IPS-15b (cell line): ENCODE results near the gene ANO4.

Experiments
- H3K27me3 ChIP-seq: one replicate; pipeline ENCODE4 v1.6.1; 2013; ENCODE audit warnings: low read length; ENCODE audit not compliant: control insufficient read depth, insufficient read depth
- H3K36me3 ChIP-seq: one replicate; pipeline ENCODE4 v1.6.1; 2013; ENCODE audit warnings: low read length; ENCODE audit not compliant: control insufficient read depth, insufficient read depth
- H3K4me1 ChIP-seq: one replicate; pipeline ENCODE4 v1.6.1; 2013; ENCODE audit warnings: mild to moderate bottlenecking, low read length; ENCODE audit not compliant: control insufficient read depth, insufficient read depth
- H3K4me3 ChIP-seq: one replicate; pipeline ENCODE4 v1.5.1; 2013; ENCODE audit warnings: low read depth, low read length
- H3K9ac ChIP-seq: one replicate; pipeline ENCODE4 v1.6.1; 2013; ENCODE audit warnings: low read depth, mild to moderate bottlenecking, low read length
- H3K9me3 ChIP-seq: one replicate; pipeline ENCODE4 v1.6.1; 2013; ENCODE audit warnings: mild to moderate bottlenecking, low read length; ENCODE audit not compliant: control insufficient read depth, insufficient read depth

Gene ANO4

DNA sequence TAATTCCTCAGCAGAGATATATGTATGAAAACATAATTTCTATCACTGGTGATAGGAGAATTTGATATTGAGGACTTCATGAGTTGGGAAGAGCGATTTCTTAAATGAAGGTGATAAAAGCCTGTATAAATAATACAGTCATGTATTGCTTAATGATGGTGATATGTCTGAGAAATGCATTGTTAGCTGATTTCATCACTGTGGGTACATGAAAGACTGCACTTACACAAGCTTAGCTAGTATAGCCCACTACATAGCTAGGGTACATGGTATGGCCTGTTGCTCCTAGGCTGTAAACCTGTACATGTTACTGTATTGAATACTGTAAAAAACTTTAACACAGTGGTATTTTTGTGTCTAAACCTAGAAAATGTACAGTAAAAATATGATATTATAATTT, 63.4 kb downstream of the ANO4 start:
- Histone ChIP-seq H3K27me3 (no peaks in the 10 kb centered on the region), H3K9me3 (no peaks in the 10 kb centered on the region), H3K9ac (no peak overlapping the region), H3K36me3 (no peaks in the 10 kb centered on the region), H3K4me1 (no peaks in the 10 kb centered on the region), H3K4me3 (no peak overlapping the region)

GRCh38 chr12:100858656-100859055, 64.1 kb downstream of the ANO4 start:
- Histone ChIP-seq H3K4me3 (no peak overlapping the region), H3K27me3 (no peaks in the 10 kb centered on the region), H3K9ac (no peak overlapping the region), H3K36me3 (no peaks in the 10 kb centered on the region), H3K4me1 (no peaks in the 10 kb centered on the region), H3K9me3 (no peaks in the 10 kb centered on the region)

DNA sequence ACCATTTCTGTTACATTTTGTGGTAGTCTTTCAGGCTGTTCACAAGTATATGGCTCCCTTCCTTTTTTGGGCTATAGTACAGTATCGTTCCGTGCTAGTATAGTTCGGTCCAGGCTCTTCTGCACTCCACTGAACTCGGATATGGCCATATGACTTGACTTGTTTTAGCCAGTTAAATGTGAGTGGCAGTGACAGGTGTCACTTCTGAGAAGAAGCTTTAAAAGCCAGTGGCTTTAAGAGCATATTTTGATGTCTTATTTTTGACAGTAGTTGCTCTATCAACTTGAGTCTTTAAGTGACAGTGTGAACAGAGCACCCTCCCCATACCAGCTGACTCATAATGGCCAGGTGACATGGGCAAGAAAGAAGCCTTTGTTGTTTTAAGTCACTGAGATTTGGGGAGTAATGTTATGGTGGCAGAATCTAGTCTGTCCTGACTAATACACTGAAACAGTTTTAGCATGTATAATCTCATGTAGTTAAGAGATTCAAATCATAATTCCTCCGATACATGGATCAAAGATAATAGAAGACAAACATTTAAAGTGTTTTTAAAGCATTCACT, 64.6 kb downstream of the ANO4 start:
- Histone ChIP-seq H3K9me3 (no peaks in the 10 kb centered on the region), H3K36me3 (no peaks in the 10 kb centered on the region), H3K4me1 (no peaks in the 10 kb centered on the region), H3K27me3 (no peaks in the 10 kb centered on the region), H3K9ac (no peak overlapping the region), H3K4me3 (no peak overlapping the region)

DNA sequence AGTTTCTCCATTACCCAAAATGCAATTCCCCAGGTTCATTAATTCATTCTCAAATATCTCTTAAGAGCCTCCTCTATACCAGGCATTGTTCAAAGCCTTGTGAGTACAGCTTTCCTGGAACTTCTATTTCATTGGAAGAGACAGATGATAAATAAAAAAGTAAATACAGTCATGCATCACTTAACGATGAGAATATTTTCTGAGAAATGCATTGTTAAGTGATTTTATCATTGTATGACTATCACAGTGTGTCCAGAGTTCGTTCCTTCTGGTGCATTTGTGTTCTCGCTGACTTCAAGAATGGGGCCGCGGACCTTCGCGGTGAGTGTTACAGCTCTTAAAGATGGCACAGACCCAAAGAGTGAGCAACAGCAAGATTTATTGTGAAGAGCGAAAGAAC, 66.0 kb downstream of the ANO4 start:
- H3K36me3 ChIP-seq: no peaks in the 10 kb centered on the region
- no peaks in the 10 kb centered on the region for H3K9me3 ChIP-seq
- H3K4me1 ChIP-seq: no peaks in the 10 kb centered on the region
- H3K9ac ChIP-seq: no peak overlapping the region
- H3K4me3 ChIP-seq: no peak overlapping the region
- no peaks in the 10 kb centered on the region for H3K27me3 ChIP-seq

DNA sequence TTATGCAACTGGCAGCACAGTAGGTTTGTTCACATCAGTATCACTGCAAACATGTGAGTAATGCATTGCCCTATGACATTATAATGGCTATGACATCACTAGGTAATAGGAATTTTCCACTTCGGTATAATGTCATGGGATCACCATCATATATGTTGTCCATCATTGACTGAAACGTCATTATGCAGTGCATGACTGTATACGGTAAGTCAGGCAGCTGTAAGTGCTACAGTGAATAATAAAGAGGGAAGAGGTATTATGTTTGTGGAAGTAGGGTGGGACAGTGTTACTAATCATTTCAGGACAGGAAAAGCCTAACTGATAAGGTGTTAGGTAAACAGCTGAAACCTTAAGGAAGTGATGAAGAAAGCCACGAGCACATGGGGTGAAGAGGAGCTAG, 68.1 kb downstream of the ANO4 start:
- no peak overlapping the region for H3K4me3 ChIP-seq

DNA sequence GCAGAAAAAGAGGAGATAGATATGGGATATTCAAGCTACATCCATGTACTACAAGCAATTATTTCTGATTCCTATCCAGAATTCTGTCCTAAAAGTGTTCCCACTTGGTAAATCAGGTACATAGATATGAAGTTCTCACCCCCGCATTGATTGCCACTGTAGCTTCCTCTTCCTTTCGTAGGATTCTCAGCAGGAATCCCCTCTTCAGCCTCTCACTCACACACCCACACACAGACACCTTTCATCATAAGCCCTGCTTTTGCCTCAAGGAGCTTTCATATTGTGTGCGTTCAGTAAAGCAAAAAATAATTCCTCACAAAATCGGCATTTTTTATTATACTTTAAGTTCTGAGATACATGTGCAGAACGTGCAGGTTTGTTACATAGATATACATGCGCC, 69.8 kb downstream of the ANO4 start:
- Histone ChIP-seq H3K36me3 (no peaks in the 10 kb centered on the region), H3K27me3 (no peaks in the 10 kb centered on the region), H3K9me3 (no peaks in the 10 kb centered on the region), H3K9ac (no peak overlapping the region), H3K4me3 (no peak overlapping the region), H3K4me1 (no peaks in the 10 kb centered on the region)

More for the DNA sequence above, 68.1 kb downstream of the ANO4 start:
- Histone ChIP-seq H3K36me3 (no peaks in the 10 kb centered on the region), H3K9me3 (no peaks in the 10 kb centered on the region), H3K4me1 (no peaks in the 10 kb centered on the region), H3K27me3 (no peaks in the 10 kb centered on the region), H3K9ac (no peak overlapping the region)

DNA sequence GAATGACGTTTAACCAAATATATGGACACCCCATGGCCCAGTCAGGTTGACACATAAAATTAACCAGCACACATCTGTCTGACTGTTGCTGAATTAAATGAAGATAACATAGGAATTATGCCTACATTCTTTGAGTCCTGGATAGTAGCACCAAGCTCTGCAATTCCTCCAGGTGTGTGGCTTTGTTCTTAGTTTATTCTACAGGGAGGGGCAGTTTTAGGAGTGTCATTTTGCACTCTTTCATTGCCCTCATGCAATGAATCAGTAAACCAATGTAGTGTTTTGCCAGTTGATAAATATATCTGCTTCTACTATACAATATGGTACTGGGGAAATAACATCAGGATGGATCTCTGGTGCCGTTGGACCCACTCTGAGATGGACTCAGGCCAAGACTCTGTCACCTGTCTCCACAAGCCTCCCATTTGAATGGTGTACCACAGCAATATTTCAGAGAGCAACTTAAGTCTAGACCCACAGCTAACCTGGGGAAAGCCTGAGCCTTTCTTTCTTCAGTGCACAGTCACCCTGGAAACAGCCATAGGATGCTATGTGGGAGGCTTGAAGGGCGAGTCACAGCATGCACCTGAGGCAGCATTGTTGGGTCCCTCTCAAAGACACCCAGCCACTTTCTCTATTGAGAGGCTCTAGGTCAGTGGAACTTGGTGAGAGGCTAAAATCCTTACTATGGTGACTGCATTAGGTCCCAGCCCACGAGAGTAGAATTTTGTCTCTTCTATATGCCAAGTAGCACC, 73.2 kb downstream of the ANO4 start:
- Histone ChIP-seq H3K36me3 (no peaks in the 10 kb centered on the region), H3K27me3 (no peaks in the 10 kb centered on the region), H3K4me3 (no peak overlapping the region), H3K4me1 (no peaks in the 10 kb centered on the region), H3K9ac (no peak overlapping the region), H3K9me3 (no peaks in the 10 kb centered on the region)

DNA sequence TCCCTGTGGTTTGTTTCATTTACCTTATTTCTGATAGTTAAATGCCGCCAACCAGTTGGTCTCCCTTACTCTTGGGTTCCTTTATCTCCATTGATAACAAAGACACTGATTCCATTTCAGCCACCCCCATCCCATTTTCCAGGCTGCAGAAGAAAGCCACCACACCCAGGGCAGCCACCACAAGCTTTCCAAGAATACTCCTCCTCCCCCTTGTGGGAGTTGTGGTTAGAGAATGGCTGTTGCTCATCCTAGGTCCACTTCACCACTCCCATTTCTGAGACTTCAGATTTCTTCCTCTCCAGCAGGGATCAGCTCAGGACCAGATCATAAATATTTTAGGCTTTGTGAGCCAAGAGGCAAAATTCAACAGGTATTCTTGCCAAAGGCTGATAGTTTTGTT, 73.9 kb downstream of the ANO4 start:
- H3K4me3 ChIP-seq: no peak overlapping the region
- H3K36me3 ChIP-seq: no peaks in the 10 kb centered on the region
- H3K9ac ChIP-seq: no peak overlapping the region
- H3K9me3 ChIP-seq: no peaks in the 10 kb centered on the region
- H3K27me3 ChIP-seq: no peaks in the 10 kb centered on the region
- H3K4me1 ChIP-seq: no peaks in the 10 kb centered on the region

DNA sequence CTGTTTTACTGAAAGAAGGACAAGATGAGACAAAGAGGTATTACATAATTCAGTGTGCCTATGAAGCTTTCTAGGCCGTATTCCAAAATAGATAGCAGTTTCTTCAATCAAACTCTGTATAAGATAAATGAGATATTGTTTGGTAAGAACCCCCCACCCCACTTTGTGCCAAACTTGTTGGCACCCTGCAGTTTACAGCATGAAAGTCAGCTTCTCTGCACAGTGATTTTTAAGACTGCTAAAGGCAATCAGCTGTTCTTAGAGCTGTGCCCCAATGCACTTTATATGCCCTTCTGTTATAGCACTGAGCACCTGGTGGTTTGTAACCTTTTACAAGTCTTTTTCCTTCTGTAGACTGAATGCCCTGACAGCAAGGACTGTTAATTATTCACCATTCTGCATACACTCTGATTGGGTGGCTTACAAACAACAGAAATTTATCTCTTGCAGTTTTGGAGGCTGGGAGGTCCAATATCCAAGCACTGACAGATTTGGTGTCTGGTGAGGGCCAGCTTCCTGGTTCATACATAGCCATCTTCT, 76.7 kb downstream of the ANO4 start:
- Histone ChIP-seq H3K9me3 (no peaks in the 10 kb centered on the region), H3K27me3 (no peaks in the 10 kb centered on the region), H3K36me3 (no peaks in the 10 kb centered on the region), H3K9ac (no peak overlapping the region), H3K4me1 (no peaks in the 10 kb centered on the region), H3K4me3 (no peak overlapping the region)

GRCh38 chr12:100875156-100875555, 80.6 kb downstream of the ANO4 start:
- H3K9ac ChIP-seq: no peak overlapping the region
- no peaks in the 10 kb centered on the region for H3K9me3 ChIP-seq
- no peak overlapping the region for H3K4me3 ChIP-seq
- no peaks in the 10 kb centered on the region for H3K36me3 ChIP-seq
- no peaks in the 10 kb centered on the region for H3K4me1 ChIP-seq
- no peaks in the 10 kb centered on the region for H3K27me3 ChIP-seq

DNA sequence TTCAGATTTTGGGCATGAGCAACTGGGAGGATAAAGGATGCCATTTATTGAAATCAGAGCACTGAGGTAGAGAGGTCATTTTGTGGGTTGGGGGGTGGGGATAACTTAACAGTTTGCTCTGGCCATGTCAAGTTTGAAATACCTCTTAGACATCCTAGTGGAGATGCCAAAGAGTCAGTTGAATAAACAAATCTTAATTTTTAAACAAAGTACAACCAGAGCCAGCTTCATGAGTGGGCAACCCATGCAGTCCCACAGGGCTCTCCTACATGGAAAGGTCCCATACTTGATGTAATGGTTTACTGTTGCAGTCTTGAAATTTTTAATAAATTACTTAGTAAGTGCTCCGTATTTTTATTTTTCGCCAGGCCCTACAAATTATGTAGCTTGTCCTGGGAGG, 81.2 kb downstream of the ANO4 start:
- Histone ChIP-seq H3K9me3 (no peaks in the 10 kb centered on the region), H3K9ac (no peak overlapping the region), H3K27me3 (no peaks in the 10 kb centered on the region), H3K4me1 (peaks cover 4% of the 10 kb centered on the region), H3K4me3 (no peak overlapping the region), H3K36me3 (no peaks in the 10 kb centered on the region)

DNA sequence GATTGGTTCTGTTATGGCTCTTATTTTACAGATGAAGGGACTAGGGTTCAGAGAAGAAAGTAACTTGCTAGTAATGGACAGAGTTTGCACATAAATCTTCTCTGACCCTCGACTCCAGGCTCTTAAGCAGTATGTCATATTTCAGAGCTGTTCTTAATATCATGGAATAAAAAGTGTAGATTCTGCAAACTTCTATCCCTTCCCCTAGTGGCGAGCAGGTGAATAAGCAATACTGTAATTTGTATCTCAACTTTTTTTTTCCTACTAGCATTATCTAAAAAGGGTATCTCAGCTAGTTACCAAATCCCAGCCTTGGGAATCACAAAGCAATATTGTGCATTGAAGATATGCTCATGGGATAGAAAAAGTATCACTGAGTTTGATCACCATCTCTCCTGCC, 83.2 kb downstream of the ANO4 start:
- H3K27me3 ChIP-seq: no peaks in the 10 kb centered on the region
- H3K9ac ChIP-seq: no peak overlapping the region
- no peak overlapping the region for H3K4me3 ChIP-seq
- H3K4me1 ChIP-seq: peaks cover 4% of the 10 kb centered on the region
- no peaks in the 10 kb centered on the region for H3K9me3 ChIP-seq
- H3K36me3 ChIP-seq: no peaks in the 10 kb centered on the region
